Activated CD8-positive, alpha-beta memory T cell treated with anti-CD3 and anti-CD28 coated beads for 36 hours (primary cell): Measurements from ENCODE around the gene ARMH1. TPM values are rescaled to one million over a fixed set of nuclear protein-coding genes. Genes with fewer than 3 reads are reported as not detected.
"Not testable (repeated sequence)": the region's sequence is repeated elsewhere in the genome, so short reads cannot be mapped to it uniquely, and the experiment has no call there.

Experiments
- CTCF ChIA-PET: fragments of 350-600 bp; sonication (Branson Sonifier 250); formaldehyde crosslinking; loops from one replicate; lab custom pipeline; 2021; ENCODE audit warnings: antibody characterized with exemption; lab: Charles Lee
- POLR2A ChIA-PET: fragments of 350-600 bp; sonication (Branson Sonifier 250); formaldehyde crosslinking; loops from one replicate; lab custom pipeline; 2021; ENCODE audit warnings: antibody characterized with exemption; lab: Charles Lee
- total RNA-seq, 2 experiments: library from RNA; stranded (reverse); gene quantifications; one replicate each; pipeline ENCODE4 v1.2.3, GENCODE V29; 2021

The ARMH1 gene
- total RNA-seq, 2 experiments from 2014 or later: 49.6 to 52.0 TPM

- ChIA-PET POLR2A (interaction anchor here (0.6 to 1.8 kb wide), 2 partner anchors 87 to 97 kb away, joined by 3 to 5 read pairs; no protein-coding TSS in a partner anchor), CTCF (interaction anchor here (1.1 to 5.9 kb wide), 2 partner anchors 7 to 85 kb away, joined by 4 to 38 read pairs; partner anchors contain the start of genes BTBD19 and RNU5D-1)
Measured at GRCh38 chr1:44723496-44724295, 49.2 kb downstream of the ARMH1 start.

- CTCF ChIA-PET: interaction anchor here (1.1 to 5.9 kb wide), 2 partner anchors 6 to 84 kb away, joined by 4 to 38 read pairs; partner anchors contain the start of genes BTBD19 and RNU5D-1
- POLR2A ChIA-PET: no interaction called here
Measured at GRCh38 chr1:44724296-44724954, 49.9 kb downstream of the ARMH1 start.

GRCh38 chr1:44724955-44725698 is 50.6 kb downstream of the ARMH1 start:
- CTCF ChIA-PET: interaction anchor here (1.1 to 1.2 kb wide), 2 partner anchors 18 to 84 kb away, joined by 3 to 4 read pairs; partner anchors contain the start of gene BTBD19
- POLR2A ChIA-PET: no interaction called here

GRCh38 chr1:44730741-44731512 is 56.4 kb downstream of the ARMH1 start, which contains the start of gene RNU5D-1:
Gene RNU5D-1, minus strand, starts transcription at chr1:44731170.
- POLR2A ChIA-PET: interaction anchor here (0.6 to 4.9 kb wide), 31 partner anchors 8 to 610 kb away, joined by 3 to 153 read pairs (median 5); partner anchors contain the start of genes ARMH1, BTBD19, DYNLT4 and EIF2B3
- CTCF ChIA-PET: interaction anchor here (0.9 to 4.0 kb wide), 20 partner anchors 9 to 761 kb away, joined by 3 to 38 read pairs (median 4); partner anchors contain the start of genes BEST4, BTBD19, KIF2C and PLK3

GRCh38 chr1:44733365-44733764 is 58.9 kb downstream of the ARMH1 start:
- POLR2A ChIA-PET: interaction anchor here (1.2 to 4.9 kb wide), 2 partner anchors 12 to 86 kb away, joined by 3 to 153 read pairs; no protein-coding TSS in a partner anchor
- CTCF ChIA-PET: interaction anchor here (4.0 kb wide), 1 partner anchor 42 kb away, joined by 16 read pairs; the partner anchor contains the start of gene RPS8

- CTCF ChIA-PET: no interaction called here
- POLR2A ChIA-PET: interaction anchor here (4.9 kb wide), 1 partner anchor 12 kb away, joined by 153 read pairs; no protein-coding TSS in a partner anchor
Measured at GRCh38 chr1:44733784-44734183, 59.3 kb downstream of the ARMH1 start.

GRCh38 chr1:44735992-44736391 is 61.5 kb downstream of the ARMH1 start:
- POLR2A ChIA-PET: interaction anchor here (1.8 kb wide), 1 partner anchor 14 kb away, joined by 5 read pairs; no protein-coding TSS in a partner anchor

GRCh38 chr1:44738953-44739306 is 64.4 kb downstream of the ARMH1 start:
- CTCF ChIA-PET: not testable (repeated sequence)
- POLR2A ChIA-PET: interaction anchor here (0.6 to 1.6 kb wide), 4 partner anchors 8 to 753 kb away, joined by 3 to 4 read pairs (median 4); partner anchors contain the start of gene PLK3

More at GRCh38 chr1:44735992-44736391, 61.5 kb downstream of the ARMH1 start:
- CTCF ChIA-PET: interaction anchor here (0.7 to 0.8 kb wide), 2 partner anchors 10 to 14 kb away, joined by 3 read pairs; no protein-coding TSS in a partner anchor

- ChIA-PET CTCF (interaction anchor here (1.0 to 2.8 kb wide), 3 partner anchors 9 to 47 kb away, joined by 3 to 14 read pairs (median 3); partner anchors contain the start of gene RNU5D-1), POLR2A (interaction anchor here (0.5 to 1.6 kb wide), 5 partner anchors 8 to 754 kb away, joined by 3 to 5 read pairs (median 4); partner anchors contain the start of gene PLK3)
Measured at GRCh38 chr1:44739307-44740178, 65.0 kb downstream of the ARMH1 start, which contains the start of gene KIF2C. Gene KIF2C, plus strand, starts transcription at chr1:44739837. Its CDS starts 96 bp downstream, at chr1:44739933.

- POLR2A ChIA-PET: interaction anchor here (0.7 to 1.6 kb wide), 5 partner anchors 9 to 60 kb away, joined by 3 to 10 read pairs (median 4); partner anchors contain the start of genes PLK3, RNU5D-1 and RPS8
- CTCF ChIA-PET: interaction anchor here (1.0 to 2.8 kb wide), 3 partner anchors 9 to 47 kb away, joined by 3 to 14 read pairs (median 3); partner anchors contain the start of gene RNU5D-1
Measured at GRCh38 chr1:44740179-44740617, 65.7 kb downstream of the ARMH1 start.

GRCh38 chr1:44743211-44743610 is 68.7 kb downstream of the ARMH1 start:
- CTCF ChIA-PET: interaction anchor here (0.6 kb wide), 1 partner anchor 1083 kb away, joined by 3 read pairs; no protein-coding TSS in a partner anchor
- POLR2A ChIA-PET: interaction anchor here (1.2 kb wide), 1 partner anchor 32 kb away, joined by 3 read pairs; no protein-coding TSS in a partner anchor

- ChIA-PET POLR2A (interaction anchor here (0.6 kb wide), 1 partner anchor 34 kb away, joined by 4 read pairs; no protein-coding TSS in a partner anchor), CTCF (interaction anchor here (0.7 to 1.1 kb wide), 4 partner anchors 11 to 122 kb away, joined by 3 to 4 read pairs (median 4); partner anchors contain the start of gene RNU5D-1)
Measured at GRCh38 chr1:44747878-44748277, 73.4 kb downstream of the ARMH1 start.

- POLR2A ChIA-PET: no interaction called here
- CTCF ChIA-PET: no interaction called here
Measured at GRCh38 chr1:44757420-44757819, 82.9 kb downstream of the ARMH1 start.

GRCh38 chr1:44759077-44759476 is 84.6 kb downstream of the ARMH1 start:
- ChIA-PET CTCF (interaction anchor here (0.9 to 1.3 kb wide), 2 partner anchors 9 to 11 kb away, joined by 3 to 4 read pairs; no protein-coding TSS in a partner anchor), POLR2A (no interaction called here)

- CTCF ChIA-PET: no interaction called here
- POLR2A ChIA-PET: interaction anchor here (1.7 kb wide), 1 partner anchor 29 kb away, joined by 7 read pairs; no protein-coding TSS in a partner anchor
Measured at GRCh38 chr1:44760876-44761275, 86.4 kb downstream of the ARMH1 start.
